PFSK-1 (cell line): ENCODE results near the gene RRP1.

ENCODE experiments used
- FOXP2 ChIP-seq: optimal IDR thresholded peaks from 2 replicates; pipeline ENCODE3; 2011; ENCODE audit warnings: borderline replicate concordance, control low read depth, inconsistent platforms; ENCODE audit not compliant: insufficient read depth; ENCODE audit errors: extremely low read length, extremely low read depth
- POLR2AphosphoS5 ChIP-seq: IDR thresholded peaks from 2 replicates; pipeline ENCODE4 v1.6.1; 2012; ENCODE audit warnings: low read depth, mild to moderate bottlenecking, control low read depth, low read length, moderate library complexity
- REST ChIP-seq, 2 experiments: IDR thresholded peaks; 2 replicates each; pipeline versions ENCODE4 v1.6.1 to v1.8.0; 2011 to 2012; ENCODE audit warnings: low read depth in 2 of 2, low read length in 2 of 2, control low read depth in 1 of 2, inconsistent platforms in 1 of 2, mild to moderate bottlenecking in 1 of 2, moderate library complexity in 1 of 2; ENCODE audit not compliant: insufficient read depth in 1 of 2
- SIN3A ChIP-seq: IDR thresholded peaks from 2 replicates; pipeline ENCODE4 v1.6.1; 2012; ENCODE audit warnings: mild to moderate bottlenecking, low read length, moderate library complexity, borderline replicate concordance; ENCODE audit not compliant: insufficient read depth
- TAF1 ChIP-seq: IDR thresholded peaks from 2 replicates; pipeline ENCODE4 v1.6.1; 2012; ENCODE audit warnings: low read length, control low read depth, borderline replicate concordance; ENCODE audit not compliant: insufficient read depth

RRP1 gene

GRCh38 chr21:43755820-43756594 lies 33.4 kb upstream of the RRP1 start:
- no peak for TF ChIP-seq REST (IDR thresholded peaks at IDR 0.05; ENCODE audit: insufficient read depth in 1 of 2, low read depth in 2 of 2, low read length in 2 of 2)
- no peak for TF ChIP-seq FOXP2
- TF ChIP-seq TAF1: no peak
- TF ChIP-seq POLR2AphosphoS5: no peak
- TF ChIP-seq SIN3A: no peak

DNA sequence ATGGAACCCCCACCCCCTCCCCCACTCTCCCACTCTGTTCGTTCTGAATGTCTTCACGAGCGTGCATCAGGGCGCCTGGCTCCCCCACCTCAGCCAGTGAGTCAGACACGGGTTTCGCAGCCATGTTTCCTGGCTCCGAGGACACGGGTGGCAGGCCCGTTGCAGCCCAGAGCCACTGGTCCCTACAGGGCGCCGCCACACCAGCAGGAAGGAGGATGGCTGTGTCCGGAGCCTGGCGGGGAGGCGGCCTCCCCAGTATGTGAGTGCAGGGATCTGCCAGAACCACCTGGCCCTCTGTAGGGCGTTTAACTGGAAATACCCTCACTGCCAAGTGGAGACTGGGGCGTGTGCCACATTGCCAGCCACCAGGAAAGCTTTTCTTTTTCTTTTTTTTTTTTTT lies 31.8 kb upstream of the RRP1 start:
- TF ChIP-seq SIN3A (no peak), FOXP2 (no peak), POLR2AphosphoS5 (no peak), REST (IDR thresholded peaks at IDR 0.05; ENCODE audit: insufficient read depth in 1 of 2, low read depth in 2 of 2, low read length in 2 of 2) (no peak), TAF1 (no peak)

GRCh38 chr21:43758111-43758641 lies 31.2 kb upstream of the RRP1 start:
- no peak for TF ChIP-seq REST (IDR thresholded peaks at IDR 0.05; ENCODE audit: insufficient read depth in 1 of 2, low read depth in 2 of 2, low read length in 2 of 2)

GRCh38 chr21:43758811-43759210 lies 30.6 kb upstream of the RRP1 start:
- TF ChIP-seq FOXP2 (no peak), POLR2AphosphoS5 (no peak), REST (IDR thresholded peaks at IDR 0.05; ENCODE audit: insufficient read depth in 1 of 2, low read depth in 2 of 2, low read length in 2 of 2) (no peak), SIN3A (no peak), TAF1 (no peak)

GRCh38 chr21:43759651-43760050 lies 29.7 kb upstream of the RRP1 start:
- TF ChIP-seq FOXP2: no peak
- TF ChIP-seq REST (IDR thresholded peaks at IDR 0.05; ENCODE audit: insufficient read depth in 1 of 2, low read depth in 2 of 2, low read length in 2 of 2): no peak
- TF ChIP-seq TAF1: no peak
- no peak for TF ChIP-seq SIN3A
